H1 (cell line): Measurements from ENCODE around the gene SYNJ2. TPM values are rescaled to one million over a fixed set of nuclear protein-coding genes. Genes with fewer than 3 reads are reported as not detected.

ENCODE experiments used
- CTCF ChIA-PET: fragments of 300-600 bp; sonication (Branson Sonifier 250); formaldehyde crosslinking; loops from one replicate; lab custom pipeline; 2021; ENCODE audit not compliant: partially characterized antibody; lab: Charles Lee
- POLR2A ChIA-PET: fragments of 300-600 bp; sonication (Branson Sonifier 250); formaldehyde crosslinking; loops from one replicate; lab custom pipeline; 2021; ENCODE audit warnings: inconsistent platforms; ENCODE audit not compliant: partially characterized antibody; lab: Charles Lee
- DNase-seq, 2 experiments: peaks; one replicate each; pipeline versions ENCODE4 v3.0.0 to v3.0.0-alpha.2; 2010 to 2022; ENCODE audit warnings: low spot score in 2 of 2, low read depth in 1 of 2, mixed read lengths in 1 of 2
- FAIRE-seq: peaks from 2 replicates; lab custom pipeline; 2011; peaks lifted over from hg19 to GRCh38; lab: Jason Lieb, UNC
- H2AFZ ChIP-seq: 2 replicates; pipeline ENCODE4 v1.8.1; 2012; ENCODE audit warnings: low read length, inconsistent platforms
- H2AK5ac ChIP-seq: 2 replicates; pipeline ENCODE4 v1.6.1; 2013; ENCODE audit warnings: low read depth, low read length
- H2BK120ac ChIP-seq: replicated peaks from 2 replicates; pipeline ENCODE3; 2013; ENCODE audit warnings: low read depth, low read length, inconsistent platforms
- H2BK12ac ChIP-seq: 2 replicates; pipeline ENCODE4 v1.6.1; 2013; ENCODE audit warnings: low read depth, low read length
- H2BK15ac ChIP-seq: 2 replicates; pipeline ENCODE4 v1.6.1; 2013; ENCODE audit warnings: low read length
- H2BK20ac ChIP-seq: 2 replicates; pipeline ENCODE4 v1.6.1; 2013; ENCODE audit warnings: low read length
- H2BK5ac ChIP-seq: 2 replicates; pipeline ENCODE4 v1.6.1; 2013; ENCODE audit warnings: low read depth, low read length
- H3K14ac ChIP-seq: 2 replicates; pipeline ENCODE4 v1.6.1; 2013; ENCODE audit warnings: inconsistent platforms; ENCODE audit not compliant: insufficient read length
- H3K18ac ChIP-seq: 2 replicates; pipeline ENCODE4 v1.6.1; 2013; ENCODE audit warnings: low read length; ENCODE audit errors: extremely low read depth
- H3K23ac ChIP-seq: 2 replicates; pipeline ENCODE4 v1.6.1; 2013; ENCODE audit warnings: inconsistent platforms; ENCODE audit not compliant: insufficient read length
- H3K23me2 ChIP-seq: 2 replicates; pipeline ENCODE4 v1.6.1; 2013; ENCODE audit warnings: low read depth, low read length
- H3K27ac ChIP-seq: 2 replicates; pipeline ENCODE4 v1.6.1; 2011; ENCODE audit warnings: low read depth, low read length, inconsistent platforms
- H3K27me3 ChIP-seq, 4 experiments: replicated peaks in 1 of 4; 1 replicate in 1 of 4; 2 replicates in 3 of 4; pipeline versions ENCODE4 v1.6.1 to v1.8.1; 2011 to 2013; ENCODE audit warnings: low read length in 3 of 4, mild to moderate bottlenecking in 3 of 4, inconsistent platforms in 2 of 4, mixed read lengths in 2 of 4, moderate library complexity in 1 of 4; ENCODE audit not compliant: control insufficient read depth in 3 of 4, insufficient read depth in 3 of 4; ENCODE audit errors: extremely low read depth in 1 of 4
- H3K36me3 ChIP-seq, 4 experiments: 2 replicates each; pipeline versions ENCODE4 v1.6.1 to v1.8.1; 2011 to 2013; ENCODE audit warnings: mild to moderate bottlenecking in 4 of 4, low read length in 3 of 4, moderate library complexity in 2 of 4, control low read depth in 1 of 4, inconsistent platforms in 1 of 4; ENCODE audit not compliant: insufficient read depth in 4 of 4, control insufficient read depth in 2 of 4
- H3K4ac ChIP-seq: replicated peaks from 2 replicates; pipeline ENCODE3; 2013; ENCODE audit warnings: low read length, low read depth, mixed read lengths, inconsistent platforms; ENCODE audit not compliant: insufficient read length
- H3K4me1 ChIP-seq, 4 experiments: replicated peaks in 1 of 4; 1 replicate in 1 of 4; 2 replicates in 3 of 4; pipeline versions ENCODE4 v1.6.1 to v1.8.1; 2011 to 2013; ENCODE audit warnings: low read length in 3 of 4, inconsistent platforms in 2 of 4, mixed read lengths in 1 of 4; ENCODE audit not compliant: insufficient read depth in 4 of 4, control insufficient read depth in 3 of 4
- H3K4me2 ChIP-seq, 2 experiments: 2 replicates each; pipeline versions ENCODE4 v1.6.1 to v1.8.1; 2011 to 2013; ENCODE audit warnings: low read depth in 2 of 2, low read length in 2 of 2, control low read depth in 1 of 2, inconsistent platforms in 1 of 2, mild to moderate bottlenecking in 1 of 2; ENCODE audit not compliant: insufficient read depth in 1 of 2
- H3K4me3 ChIP-seq, 4 experiments: fragments of 200-600, 300-600 bp in 1 of 4; sonication (generic), shearing (Covaris generic), sonication (Bioruptor Twin) in 1 of 4; 2 replicates each; pipeline versions ENCODE4 v1.5.1 to v1.8.1; 2011 to 2016; ENCODE audit warnings: low read length in 4 of 4, low read depth in 3 of 4, control low read depth in 2 of 4, inconsistent platforms in 2 of 4, mild to moderate bottlenecking in 2 of 4, mixed read lengths in 1 of 4, moderate library complexity in 1 of 4; ENCODE audit not compliant: insufficient read depth in 2 of 4; ENCODE audit errors: extremely low read depth in 1 of 4
- H3K56ac ChIP-seq: replicated peaks from 2 replicates; pipeline ENCODE3; 2013; ENCODE audit warnings: low read depth, mild to moderate bottlenecking, mixed read lengths, low read length, inconsistent platforms; ENCODE audit not compliant: insufficient read length
- H3K79me1 ChIP-seq: 2 replicates; pipeline ENCODE4 v1.6.1; 2013; ENCODE audit warnings: low read depth, low read length, control low read depth
- H3K79me2 ChIP-seq, 2 experiments: 2 replicates each; pipeline versions ENCODE4 v1.6.1 to v1.8.1; 2012 to 2013; ENCODE audit warnings: low read length in 2 of 2, mild to moderate bottlenecking in 2 of 2, inconsistent platforms in 1 of 2; ENCODE audit not compliant: insufficient read depth in 2 of 2, control insufficient read depth in 1 of 2
- H3K9ac ChIP-seq, 4 experiments: replicated peaks in 1 of 4; 1 replicate in 1 of 4; 2 replicates in 3 of 4; pipeline versions ENCODE4 v1.6.1 to v1.8.1; 2011 to 2013; ENCODE audit warnings: low read depth in 3 of 4, low read length in 3 of 4, control low read depth in 2 of 4, mild to moderate bottlenecking in 2 of 4, moderate library complexity in 2 of 4, inconsistent platforms in 1 of 4; ENCODE audit errors: extremely low read depth in 1 of 4
- H3K9me3 ChIP-seq, 2 experiments: 2 replicates each; pipeline versions ENCODE4 v1.6.1 to v1.8.1; 2012 to 2013; ENCODE audit warnings: mild to moderate bottlenecking in 2 of 2, moderate library complexity in 2 of 2, control low read depth in 1 of 2, inconsistent platforms in 1 of 2, low read depth in 1 of 2, low read length in 1 of 2, mixed read lengths in 1 of 2; ENCODE audit not compliant: insufficient read depth in 2 of 2
- H4K20me1 ChIP-seq, 2 experiments: replicated peaks in 1 of 2; 2 replicates each; pipeline versions ENCODE3 to v1.8.1; 2011 to 2013; ENCODE audit warnings: inconsistent platforms in 2 of 2, low read length in 2 of 2, mild to moderate bottlenecking in 1 of 2; ENCODE audit not compliant: insufficient read depth in 2 of 2, control insufficient read depth in 1 of 2
- H4K5ac ChIP-seq: 2 replicates; pipeline ENCODE4 v1.6.1; 2013; ENCODE audit warnings: low read length, low read depth, mixed read lengths, inconsistent platforms; ENCODE audit not compliant: insufficient read length
- H4K8ac ChIP-seq: 2 replicates; pipeline ENCODE4 v1.8.0; 2013; ENCODE audit warnings: mild to moderate bottlenecking, moderate library complexity, low read length, inconsistent platforms; ENCODE audit not compliant: insufficient read depth; ENCODE audit errors: extremely low read depth
- H4K91ac ChIP-seq: replicated peaks from 2 replicates; pipeline ENCODE3; 2013; ENCODE audit warnings: low read length, mixed read lengths, inconsistent platforms; ENCODE audit not compliant: insufficient read length
- HDAC6 ChIP-seq: IDR thresholded peaks from one replicate; pipeline ENCODE4 v1.7.1; 2012; ENCODE audit warnings: low read depth, mild to moderate bottlenecking, inconsistent platforms, low read length, moderate library complexity
- NANOG ChIP-seq: IDR thresholded peaks from 2 replicates; pipeline ENCODE4 v1.6.1; 2011; ENCODE audit warnings: low read length, low read depth, mild to moderate bottlenecking, inconsistent platforms; ENCODE audit not compliant: insufficient read depth, poor library complexity, severe bottlenecking
- RFX5 ChIP-seq: IDR thresholded peaks from 2 replicates; pipeline ENCODE4 v1.6.1; 2011; ENCODE audit warnings: low read depth, low read length, improper control_type of control experiment, borderline replicate concordance
- TCF12 ChIP-seq: IDR thresholded peaks from 2 replicates; pipeline ENCODE4 v1.6.1; 2011; ENCODE audit warnings: low read depth, mild to moderate bottlenecking, low read length
- WGBS, 2 experiments: shearing (Covaris generic) in 1 of 2; methylation state at CpG; one replicate each; pipeline versions ENCODE4 v1.1.6 to v1.1.7; 2013 to 2015; ENCODE audit warnings: low lambda C conversion rate in 2 of 2, mixed read lengths in 2 of 2, inconsistent platforms in 1 of 2, low coverage in 1 of 2, missing lambda C conversion rate in 1 of 2; ENCODE audit not compliant: insufficient replicate concordance in 2 of 2, insufficient coverage in 1 of 2, insufficient read length in 1 of 2; ENCODE audit errors: extremely low coverage in 1 of 2, missing lambda C conversion rate in 1 of 2; 5-methylcytosine and 5-hydroxymethylcytosine counted together
- polyA plus RNA-seq, 7 experiments: library from polyadenylated mRNA; depleted of rRNA in 3 of 7; stranded (reverse) in 5 of 7; unstranded in 2 of 7; fragments of >200 nt in 5 of 7; fragments of 200-250 nt in 2 of 7; gene quantifications; 1 replicate in 5 of 7; 2 replicates in 1 of 7; 4 replicates in 1 of 7; pipeline versions ENCODE4 v1.2.1 to v1.2.3, GENCODE V29; 2011 to 2013; ENCODE audit warnings: missing spikeins in 2 of 7, mixed read lengths in 2 of 7
- total RNA-seq: library from RNA; stranded (reverse); fragmentation: NEBNext Ultra II Directional; extraction: Animal tissue kit (Norgen Biotek cat#: 25700); gene quantifications from 2 replicates; pipeline ENCODE4 v1.2.1, GENCODE V29; 2021

SYNJ2 gene
- total and polyA plus RNA-seq, 2 of the 8 experiments (the other 6 are each of a cell fraction or from before 2014, with no cell fraction given), result 3.7 to 13.9 TPM

DNA sequence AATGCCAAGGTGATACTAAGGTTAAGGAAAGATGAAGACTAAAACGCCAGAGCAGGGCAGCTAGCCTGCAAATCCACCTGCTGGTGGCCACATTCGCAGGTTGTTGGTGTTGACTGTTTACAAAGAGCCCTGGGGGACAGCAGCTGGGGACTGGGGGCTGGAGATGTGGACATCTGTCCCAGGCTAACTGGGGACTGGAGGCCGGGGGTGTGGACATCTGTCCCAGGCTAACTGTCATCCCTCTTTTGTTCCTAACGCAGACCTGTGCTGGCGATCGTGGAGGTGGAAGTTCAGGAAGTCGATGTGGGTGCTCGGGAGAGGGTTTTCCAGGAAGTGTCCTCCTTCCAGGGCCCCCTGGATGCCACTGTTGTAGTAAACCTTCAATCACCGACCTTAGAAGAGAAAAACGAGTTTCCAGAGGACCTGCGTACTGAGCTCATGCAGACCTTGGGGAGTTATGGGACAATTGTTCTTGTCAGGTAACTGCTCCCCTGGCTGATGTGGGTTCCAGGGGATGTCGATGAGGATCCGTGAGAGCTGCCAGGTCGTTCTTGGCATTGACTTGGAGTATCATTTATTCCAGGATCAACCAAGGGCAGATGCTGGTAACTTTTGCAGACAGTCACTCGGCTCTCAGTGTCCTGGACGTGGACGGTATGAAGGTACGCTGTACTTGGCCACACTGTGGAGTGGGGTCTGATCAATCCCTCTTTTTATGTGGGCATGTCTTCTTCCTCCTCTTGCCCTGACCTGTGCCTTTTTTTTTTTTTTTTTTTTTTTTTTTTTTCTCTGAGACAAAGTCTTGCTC is 99.4 kb downstream of the SYNJ2 start:
- Histone ChIP-seq H3K79me2 (no peaks in the 10 kb centered on the region), H3K4me1 (no peaks in the 10 kb centered on the region), H4K8ac (no peak overlapping the region), H3K27me3 (no peaks in the 10 kb centered on the region), H2BK5ac (no peak overlapping the region), H2BK20ac (no peak overlapping the region), H2AFZ (no peak overlapping the region), H3K4ac (no peak overlapping the region), H2BK15ac (no peak overlapping the region), H3K36me3 (no peaks in the 10 kb centered on the region; a peak in 2 of 8 replicates), H2AK5ac (no peak overlapping the region), H3K23me2 (no peaks in the 10 kb centered on the region), H3K14ac (no peak overlapping the region), H3K9me3 (no peaks in the 10 kb centered on the region), H4K5ac (no peak overlapping the region), H3K4me3 (no peak overlapping the region), H3K56ac (no peak overlapping the region), H3K27ac (no peak overlapping the region), H3K18ac (no peak overlapping the region), H3K4me2 (no peak overlapping the region), H4K91ac (no peak overlapping the region), H2BK12ac (no peak overlapping the region), H3K23ac (no peak overlapping the region), H2BK120ac (no peak overlapping the region), H3K9ac (no peak overlapping the region), H3K79me1 (no peaks in the 10 kb centered on the region), H4K20me1 (peaks cover 0 to 1% of the 10 kb centered on the region in 2 experiments)
- TF ChIP-seq TCF12 (no peak), NANOG (no peak), HDAC6 (no peak), RFX5 (no peak)
- POLR2A ChIA-PET, result no interaction called here
- WGBS, 2 experiments, result 86% methylated on average over 18 of the region's 18 CpGs; no CpG with 5 or more reads in 1 of the 2 experiments
- DNase-seq (no peak), FAIRE-seq (no peak)
- CTCF ChIA-PET, result interaction anchor here (0.9 to 1.2 kb wide), 2 partner anchors 8 to 124 kb away, joined by 5 read pairs; no protein-coding TSS in a partner anchor
